ENCODE results near the gene GRID1. TPM values are rescaled to one million over a fixed set of nuclear protein-coding genes. Genes with fewer than 3 reads are reported as not detected.

GRID1 gene
- polyA plus RNA-seq, 1 of the 3 experiments (the other 2 are of a cell fraction): 0.13 TPM

DNA sequence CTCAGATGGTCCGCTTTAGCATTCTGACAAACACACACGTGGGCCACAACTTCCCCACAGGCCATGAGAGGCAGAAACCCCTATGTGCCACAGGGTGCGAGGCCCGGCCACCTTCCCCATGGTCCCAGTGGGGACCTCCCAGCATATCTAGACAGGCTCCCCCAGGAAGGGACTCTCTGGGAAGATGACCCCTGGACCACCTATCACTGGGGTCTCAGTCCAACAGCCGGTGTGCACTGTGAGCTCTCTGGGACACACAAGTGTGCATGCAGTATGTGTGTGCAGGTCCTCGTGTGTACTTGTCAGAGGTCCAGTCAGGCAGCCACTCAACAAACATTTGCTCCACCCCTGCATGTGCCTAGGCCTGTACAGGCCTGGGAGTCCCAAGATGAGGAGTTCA, 18.7 kb downstream of the GRID1 start:
- Histone ChIP-seq H4K20me1 (ENCODE audit: insufficient read depth) (no peaks in the 10 kb centered on the region), H3K9me3 (no peaks in the 10 kb centered on the region), H3K9me2 (no peaks in the 10 kb centered on the region), H3K4me1 (ENCODE audit: control insufficient read depth in 1 of 2, insufficient read depth in 2 of 2, low read depth in 1 of 2, low read length in 1 of 2) (peaks cover 0 to 46% of the 10 kb centered on the region in 2 experiments; a peak in 2 of 4 replicates), H3K4me2 (no peak overlapping the region), H3K27me3 (ENCODE audit: insufficient read depth) (no peaks in the 10 kb centered on the region), H3K27ac (ENCODE audit: low read depth in 2 of 2, low read length in 1 of 2) (no peak overlapping the region; a peak in 1 of 4 replicates), H3F3A (replicated peaks; ENCODE audit: insufficient read depth) (no peaks in the 10 kb centered on the region), H3K9ac (no peak overlapping the region), H3K36me3 (replicated peaks in 1 of 2; ENCODE audit: control insufficient read depth in 1 of 2, insufficient read depth in 2 of 2, low read length in 1 of 2) (no peaks in the 10 kb centered on the region), H3K79me2 (ENCODE audit: insufficient read depth) (no peaks in the 10 kb centered on the region), H2AFZ (ENCODE audit: low read depth) (no peak overlapping the region), H3K4me3 (ENCODE audit: low read depth in 2 of 2, low read length in 1 of 2) (no peak overlapping the region)
- TF ChIP-seq MEF2A (IDR thresholded peaks at IDR 0.05; ENCODE audit: borderline replicate concordance, low read depth): no peak
- TF ChIP-seq ELF1 (IDR thresholded peaks at IDR 0.05): no peak
- TF ChIP-seq, protein P1, sequence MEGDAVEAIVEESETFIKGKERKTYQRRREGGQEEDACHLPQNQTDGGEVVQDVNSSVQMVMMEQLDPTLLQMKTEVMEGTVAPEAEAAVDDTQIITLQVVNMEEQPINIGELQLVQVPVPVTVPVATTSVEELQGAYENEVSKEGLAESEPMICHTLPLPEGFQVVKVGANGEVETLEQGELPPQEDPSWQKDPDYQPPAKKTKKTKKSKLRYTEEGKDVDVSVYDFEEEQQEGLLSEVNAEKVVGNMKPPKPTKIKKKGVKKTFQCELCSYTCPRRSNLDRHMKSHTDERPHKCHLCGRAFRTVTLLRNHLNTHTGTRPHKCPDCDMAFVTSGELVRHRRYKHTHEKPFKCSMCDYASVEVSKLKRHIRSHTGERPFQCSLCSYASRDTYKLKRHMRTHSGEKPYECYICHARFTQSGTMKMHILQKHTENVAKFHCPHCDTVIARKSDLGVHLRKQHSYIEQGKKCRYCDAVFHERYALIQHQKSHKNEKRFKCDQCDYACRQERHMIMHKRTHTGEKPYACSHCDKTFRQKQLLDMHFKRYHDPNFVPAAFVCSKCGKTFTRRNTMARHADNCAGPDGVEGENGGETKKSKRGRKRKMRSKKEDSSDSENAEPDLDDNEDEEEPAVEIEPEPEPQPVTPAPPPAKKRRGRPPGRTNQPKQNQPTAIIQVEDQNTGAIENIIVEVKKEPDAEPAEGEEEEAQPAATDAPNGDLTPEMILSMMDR (IDR thresholded peaks at IDR 0.05): no peak
- TF ChIP-seq, protein P2, sequence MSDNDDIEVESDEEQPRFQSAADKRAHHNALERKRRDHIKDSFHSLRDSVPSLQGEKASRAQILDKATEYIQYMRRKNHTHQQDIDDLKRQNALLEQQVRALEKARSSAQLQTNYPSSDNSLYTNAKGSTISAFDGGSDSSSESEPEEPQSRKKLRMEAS (IDR thresholded peaks at IDR 0.05; ENCODE audit: low read depth): no peak
- no peak for TF ChIP-seq FOXM1 (IDR thresholded peaks at IDR 0.05; ENCODE audit: low read depth)
- TF ChIP-seq, protein P3, sequence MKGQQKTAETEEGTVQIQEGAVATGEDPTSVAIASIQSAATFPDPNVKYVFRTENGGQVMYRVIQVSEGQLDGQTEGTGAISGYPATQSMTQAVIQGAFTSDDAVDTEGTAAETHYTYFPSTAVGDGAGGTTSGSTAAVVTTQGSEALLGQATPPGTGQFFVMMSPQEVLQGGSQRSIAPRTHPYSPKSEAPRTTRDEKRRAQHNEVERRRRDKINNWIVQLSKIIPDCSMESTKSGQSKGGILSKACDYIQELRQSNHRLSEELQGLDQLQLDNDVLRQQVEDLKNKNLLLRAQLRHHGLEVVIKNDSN (IDR thresholded peaks at IDR 0.05; ENCODE audit: borderline replicate concordance, low read depth): no peak
- no peak for TF ChIP-seq NFIC (IDR thresholded peaks at IDR 0.05; ENCODE audit: borderline replicate concordance)
- no peak for TF ChIP-seq POLR2AphosphoS5 (IDR thresholded peaks at IDR 0.05; ENCODE audit: low read depth, low read length)
- TF ChIP-seq EP300 (IDR thresholded peaks at IDR 0.05; ENCODE audit: borderline replicate concordance in 1 of 2, low read depth in 1 of 2, low read length in 1 of 2): no peak
- TF ChIP-seq GABPA (IDR thresholded peaks at IDR 0.05; ENCODE audit: low read depth): no peak
- TF ChIP-seq RAD21 (IDR thresholded peaks at IDR 0.05; ENCODE audit: low read length): no peak
- TF ChIP-seq RFX5 (IDR thresholded peaks at IDR 0.05; ENCODE audit: low read length): no peak
- TF ChIP-seq TCF12 (IDR thresholded peaks at IDR 0.05): no peak
- no peak for DNase-seq
- CTCF ChIA-PET: interaction anchor here (1.0 to 13.2 kb wide), 8 partner anchors 14 to 561 kb away, joined by 3 to 191 read pairs (median 16); partner anchors contain the start of gene GRID1
- POLR2A ChIA-PET: no interaction called here
- WGBS (ENCODE audit: low lambda C conversion rate): 51% methylated on average over 5 of the region's 6 CpGs

DNA sequence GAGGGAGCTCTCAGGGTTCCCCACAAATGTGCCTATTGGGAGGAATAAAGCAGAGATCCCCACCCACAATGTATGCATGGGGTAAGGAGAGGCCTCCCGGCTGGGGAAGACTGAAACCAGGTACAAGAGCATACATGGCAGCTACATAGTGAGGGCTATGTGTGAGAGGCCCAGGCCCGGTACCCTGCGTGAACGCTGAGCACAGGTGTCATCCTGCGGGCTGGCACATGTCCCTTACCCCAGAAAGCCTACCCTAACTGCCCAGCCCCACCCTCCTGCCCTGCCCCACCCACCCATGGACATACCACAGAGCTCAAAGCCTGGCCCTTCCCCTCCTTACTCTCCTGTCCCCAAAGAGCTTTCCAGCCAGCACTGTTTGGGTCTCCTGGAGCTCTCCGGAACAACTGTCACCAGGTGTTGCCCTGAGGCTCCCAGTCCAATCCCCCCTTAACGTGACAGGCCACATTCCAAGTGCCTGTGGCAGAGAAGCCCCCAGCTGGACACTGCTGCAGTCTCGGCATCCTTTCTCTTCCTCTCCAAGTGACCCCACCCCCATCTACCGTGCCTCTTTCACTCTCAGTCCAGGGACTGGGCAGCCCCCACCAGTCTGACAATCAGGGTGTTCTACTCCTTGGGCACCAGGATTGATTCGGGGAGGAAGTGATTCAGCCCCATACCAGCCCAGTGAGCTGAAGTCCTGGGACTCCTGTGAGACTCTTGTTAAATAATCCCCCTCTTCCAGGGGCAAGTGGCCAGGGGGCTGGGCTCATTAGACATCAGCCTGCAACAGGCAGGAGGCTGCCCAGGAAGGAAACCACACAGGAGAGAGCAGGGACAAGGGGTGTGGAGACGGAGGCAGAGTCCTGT, 19.6 kb downstream of the GRID1 start:
- Histone ChIP-seq H3K9ac (no peak overlapping the region), H3F3A (replicated peaks; ENCODE audit: insufficient read depth) (no peaks in the 10 kb centered on the region), H3K4me1 (ENCODE audit: control insufficient read depth in 1 of 2, insufficient read depth in 2 of 2, low read depth in 1 of 2, low read length in 1 of 2) (peaks cover 0 to 51% of the 10 kb centered on the region in 2 experiments; a peak in 2 of 4 replicates), H3K4me2 (no peak overlapping the region), H4K20me1 (ENCODE audit: insufficient read depth) (no peaks in the 10 kb centered on the region), H2AFZ (ENCODE audit: low read depth) (no peak overlapping the region), H3K27me3 (ENCODE audit: insufficient read depth) (no peaks in the 10 kb centered on the region), H3K9me2 (no peaks in the 10 kb centered on the region), H3K36me3 (replicated peaks in 1 of 2; ENCODE audit: control insufficient read depth in 1 of 2, insufficient read depth in 2 of 2, low read length in 1 of 2) (no peaks in the 10 kb centered on the region), H3K9me3 (no peaks in the 10 kb centered on the region), H3K79me2 (ENCODE audit: insufficient read depth) (no peaks in the 10 kb centered on the region), H3K27ac (ENCODE audit: low read depth in 2 of 2, low read length in 1 of 2) (peak overlapping the region in 1 of 2 experiments; percentile 86; a peak in 2 of 4 replicates), H3K4me3 (ENCODE audit: low read depth in 2 of 2, low read length in 1 of 2) (no peak overlapping the region)
- CTCF ChIA-PET: interaction anchor here (1.0 to 13.2 kb wide), 12 partner anchors 15 to 246 kb away, joined by 3 to 191 read pairs (median 5); partner anchors contain the start of gene GRID1
- WGBS (ENCODE audit: low lambda C conversion rate): 33% methylated on average over 7 of the region's 11 CpGs
- POLR2A ChIA-PET: interaction anchor here (0.8 to 1.6 kb wide), 6 partner anchors 14 to 120 kb away, joined by 3 to 7 read pairs (median 5); partner anchors contain the start of gene GRID1
- DNase-seq: no peak
- TF ChIP-seq RFX5 (IDR thresholded peaks at IDR 0.05; ENCODE audit: low read length): no peak
- no peak for TF ChIP-seq ELF1 (IDR thresholded peaks at IDR 0.05)
- TF ChIP-seq SMC3 (IDR thresholded peaks at IDR 0.05; ENCODE audit: low read depth, low read length): no peak
- TF ChIP-seq SIN3A (IDR thresholded peaks at IDR 0.05; ENCODE audit: borderline replicate concordance, low read depth, low read length): no peak
- TF ChIP-seq, protein P4, sequence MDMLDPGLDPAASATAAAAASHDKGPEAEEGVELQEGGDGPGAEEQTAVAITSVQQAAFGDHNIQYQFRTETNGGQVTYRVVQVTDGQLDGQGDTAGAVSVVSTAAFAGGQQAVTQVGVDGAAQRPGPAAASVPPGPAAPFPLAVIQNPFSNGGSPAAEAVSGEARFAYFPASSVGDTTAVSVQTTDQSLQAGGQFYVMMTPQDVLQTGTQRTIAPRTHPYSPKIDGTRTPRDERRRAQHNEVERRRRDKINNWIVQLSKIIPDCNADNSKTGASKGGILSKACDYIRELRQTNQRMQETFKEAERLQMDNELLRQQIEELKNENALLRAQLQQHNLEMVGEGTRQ (IDR thresholded peaks at IDR 0.05; ENCODE audit: borderline replicate concordance, low read depth, low read length): no peak
- no peak for TF ChIP-seq TAF1 (IDR thresholded peaks at IDR 0.05; ENCODE audit: borderline replicate concordance, low read depth, low read length)
- TF ChIP-seq RAD21 (IDR thresholded peaks at IDR 0.05; ENCODE audit: low read length): no peak
- TF ChIP-seq NFIC (IDR thresholded peaks at IDR 0.05; ENCODE audit: borderline replicate concordance): no peak
- no peak for TF ChIP-seq MXI1 (IDR thresholded peaks at IDR 0.05; ENCODE audit: low read depth, low read length)
- TF ChIP-seq CHD2 (IDR thresholded peaks at IDR 0.05; ENCODE audit: low read length, partially characterized antibody): no peak
- TF ChIP-seq, protein P5, sequence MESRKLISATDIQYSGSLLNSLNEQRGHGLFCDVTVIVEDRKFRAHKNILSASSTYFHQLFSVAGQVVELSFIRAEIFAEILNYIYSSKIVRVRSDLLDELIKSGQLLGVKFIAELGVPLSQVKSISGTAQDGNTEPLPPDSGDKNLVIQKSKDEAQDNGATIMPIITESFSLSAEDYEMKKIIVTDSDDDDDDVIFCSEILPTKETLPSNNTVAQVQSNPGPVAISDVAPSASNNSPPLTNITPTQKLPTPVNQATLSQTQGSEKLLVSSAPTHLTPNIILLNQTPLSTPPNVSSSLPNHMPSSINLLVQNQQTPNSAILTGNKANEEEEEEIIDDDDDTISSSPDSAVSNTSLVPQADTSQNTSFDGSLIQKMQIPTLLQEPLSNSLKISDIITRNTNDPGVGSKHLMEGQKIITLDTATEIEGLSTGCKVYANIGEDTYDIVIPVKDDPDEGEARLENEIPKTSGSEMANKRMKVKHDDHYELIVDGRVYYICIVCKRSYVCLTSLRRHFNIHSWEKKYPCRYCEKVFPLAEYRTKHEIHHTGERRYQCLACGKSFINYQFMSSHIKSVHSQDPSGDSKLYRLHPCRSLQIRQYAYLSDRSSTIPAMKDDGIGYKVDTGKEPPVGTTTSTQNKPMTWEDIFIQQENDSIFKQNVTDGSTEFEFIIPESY (IDR thresholded peaks at IDR 0.05; ENCODE audit: borderline replicate concordance, low read depth): no peak
- TF ChIP-seq GABPA (IDR thresholded peaks at IDR 0.05; ENCODE audit: low read depth): no peak
- no peak for TF ChIP-seq GATA2 (CRISPR knock-in tag; IDR thresholded peaks at IDR 0.05)
